GM20000 (cell line): ENCODE results near the gene LYRM4.

ENCODE experiments used
- DNase-seq: peaks from one replicate; pipeline ENCODE4 v3.0.0; 2012; ENCODE audit warnings: low spot score
- CTCF ChIP-seq: IDR thresholded peaks from 2 replicates; pipeline ENCODE4 v1.5.1; 2012; ENCODE audit warnings: mild to moderate bottlenecking, control low read depth; ENCODE audit errors: extremely low read depth, missing control alignments

Gene LYRM4

DNA sequence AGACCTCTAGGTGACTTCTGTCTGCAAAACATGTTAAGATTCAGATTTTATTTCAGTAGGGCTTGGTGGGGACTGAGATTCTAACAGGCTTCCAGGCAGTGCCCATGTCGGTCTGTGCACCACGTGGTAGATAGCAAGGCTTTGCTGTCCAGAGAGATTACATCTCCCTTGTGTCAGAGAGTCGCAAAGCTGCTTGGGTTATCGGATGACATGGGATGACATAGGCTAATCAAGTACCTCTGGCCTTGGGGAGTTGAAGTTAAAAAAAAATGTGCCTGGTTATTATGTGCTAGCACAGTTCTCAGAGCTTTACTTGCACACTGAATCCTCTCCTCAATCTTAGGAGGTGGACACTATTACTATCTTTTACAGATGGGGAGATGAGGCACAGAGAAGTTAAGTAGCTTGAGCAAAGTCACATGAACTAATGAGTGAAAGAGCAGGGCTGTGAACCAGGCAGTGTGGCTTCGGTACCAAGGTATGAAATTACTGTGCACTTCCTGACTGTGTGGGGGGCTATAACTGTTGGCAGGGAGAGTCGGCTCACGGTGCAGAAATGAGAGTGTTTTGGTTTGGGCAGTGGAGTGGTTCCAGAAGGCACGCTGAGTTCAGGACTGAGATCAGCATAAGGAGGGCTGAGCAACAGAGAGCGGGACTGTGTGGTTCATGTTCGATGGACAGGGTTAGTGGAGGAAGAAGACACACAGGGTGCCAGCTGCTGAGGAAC is 41.6 kb upstream of the LYRM4 start:
- peak; percentile 30 for DNase-seq
- TF ChIP-seq CTCF = no peak

GRCh38 chr6:5300206-5300764 is 39.5 kb upstream of the LYRM4 start:
- no peak for TF ChIP-seq CTCF
- DNase-seq = no peak

GRCh38 chr6:5295623-5296022 is 34.9 kb upstream of the LYRM4 start:
- no peak for DNase-seq
- TF ChIP-seq CTCF = no peak

- no peak for DNase-seq
Observed at GRCh38 chr6:5294392-5295211, 33.9 kb upstream of the LYRM4 start.

GRCh38 chr6:5293692-5294091 is 32.9 kb upstream of the LYRM4 start:
- TF ChIP-seq CTCF = no peak
- no peak for DNase-seq

More at GRCh38 chr6:5294392-5295211, 33.9 kb upstream of the LYRM4 start:
- no peak for TF ChIP-seq CTCF

- no peak for TF ChIP-seq CTCF
- DNase-seq = no peak
Observed at GRCh38 chr6:5292154-5292553, 31.4 kb upstream of the LYRM4 start.

DNA sequence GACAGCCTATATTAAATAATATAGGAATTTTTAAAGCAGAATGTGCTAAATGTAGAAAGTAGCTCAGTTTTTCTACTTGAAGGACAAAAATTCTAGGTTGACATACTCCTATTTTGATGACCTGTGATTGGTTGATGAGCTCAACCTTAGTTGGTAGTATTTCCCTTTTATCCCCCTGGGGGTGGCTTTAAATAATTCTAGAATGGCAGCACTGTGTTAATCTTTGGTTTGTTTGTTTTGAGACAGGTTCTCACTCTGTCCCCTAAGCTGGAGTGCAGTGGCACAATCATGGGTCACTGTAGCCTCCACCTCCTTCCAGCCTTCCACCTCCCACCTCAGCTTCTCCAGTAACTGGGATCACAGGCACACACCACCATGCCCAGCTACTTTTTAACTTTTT is 29.8 kb upstream of the LYRM4 start:
- TF ChIP-seq CTCF = no peak
- DNase-seq = no peak
